GM12872 (cell line): ENCODE measurements around the gene APOC3.

Experiments used
- TF ChIP-seq, protein P1 (sequence below): IDR thresholded peaks from 3 replicates; pipeline ENCODE4 v1.5.1; 2011; ENCODE audit warnings: low read depth, mild to moderate bottlenecking, low read length, moderate library complexity; ENCODE audit not compliant: insufficient read depth

APOC3 gene

GRCh38 chr11:116840224-116840745, 10.6 kb downstream of the APOC3 start:
- TF ChIP-seq, protein P1, sequence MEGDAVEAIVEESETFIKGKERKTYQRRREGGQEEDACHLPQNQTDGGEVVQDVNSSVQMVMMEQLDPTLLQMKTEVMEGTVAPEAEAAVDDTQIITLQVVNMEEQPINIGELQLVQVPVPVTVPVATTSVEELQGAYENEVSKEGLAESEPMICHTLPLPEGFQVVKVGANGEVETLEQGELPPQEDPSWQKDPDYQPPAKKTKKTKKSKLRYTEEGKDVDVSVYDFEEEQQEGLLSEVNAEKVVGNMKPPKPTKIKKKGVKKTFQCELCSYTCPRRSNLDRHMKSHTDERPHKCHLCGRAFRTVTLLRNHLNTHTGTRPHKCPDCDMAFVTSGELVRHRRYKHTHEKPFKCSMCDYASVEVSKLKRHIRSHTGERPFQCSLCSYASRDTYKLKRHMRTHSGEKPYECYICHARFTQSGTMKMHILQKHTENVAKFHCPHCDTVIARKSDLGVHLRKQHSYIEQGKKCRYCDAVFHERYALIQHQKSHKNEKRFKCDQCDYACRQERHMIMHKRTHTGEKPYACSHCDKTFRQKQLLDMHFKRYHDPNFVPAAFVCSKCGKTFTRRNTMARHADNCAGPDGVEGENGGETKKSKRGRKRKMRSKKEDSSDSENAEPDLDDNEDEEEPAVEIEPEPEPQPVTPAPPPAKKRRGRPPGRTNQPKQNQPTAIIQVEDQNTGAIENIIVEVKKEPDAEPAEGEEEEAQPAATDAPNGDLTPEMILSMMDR = 0 out of 3 replicates have a peak, but pooled peaks have one; percentile 9

- TF ChIP-seq, protein P1 = no peak
These were observed 11.1 kb downstream of the APOC3 start for GRCh38 chr11:116840746-116841296.

DNA sequence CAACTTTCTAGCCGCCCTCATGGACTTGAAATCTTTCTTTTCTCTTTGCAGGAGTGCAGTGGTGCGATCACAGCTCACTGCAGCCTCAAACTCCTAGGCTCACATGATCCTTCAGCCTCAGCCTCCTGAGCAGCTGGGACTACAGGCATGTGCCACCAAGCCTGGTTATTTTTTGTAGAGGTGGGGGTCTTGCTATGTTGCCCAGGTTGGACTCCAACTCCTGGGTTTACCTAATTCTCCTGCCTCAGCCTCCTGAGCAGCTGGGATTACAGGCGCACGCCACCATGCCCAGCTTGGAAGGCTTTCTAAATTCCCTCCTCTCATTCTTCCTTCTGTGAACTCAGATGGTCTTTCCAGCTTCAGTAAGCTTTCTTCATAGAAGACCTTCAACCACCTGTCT, 12.4 kb downstream of the APOC3 start:
- TF ChIP-seq, protein P1 = no peak

- TF ChIP-seq, protein P1 = no peak
These were observed 13.2 kb downstream of the APOC3 start for GRCh38 chr11:116842909-116843308.

GRCh38 chr11:116843661-116844060, 14.0 kb downstream of the APOC3 start:
- TF ChIP-seq, protein P1 = no peak

GRCh38 chr11:116844722-116845121, 15.0 kb downstream of the APOC3 start:
- TF ChIP-seq, protein P1 = no peak

DNA sequence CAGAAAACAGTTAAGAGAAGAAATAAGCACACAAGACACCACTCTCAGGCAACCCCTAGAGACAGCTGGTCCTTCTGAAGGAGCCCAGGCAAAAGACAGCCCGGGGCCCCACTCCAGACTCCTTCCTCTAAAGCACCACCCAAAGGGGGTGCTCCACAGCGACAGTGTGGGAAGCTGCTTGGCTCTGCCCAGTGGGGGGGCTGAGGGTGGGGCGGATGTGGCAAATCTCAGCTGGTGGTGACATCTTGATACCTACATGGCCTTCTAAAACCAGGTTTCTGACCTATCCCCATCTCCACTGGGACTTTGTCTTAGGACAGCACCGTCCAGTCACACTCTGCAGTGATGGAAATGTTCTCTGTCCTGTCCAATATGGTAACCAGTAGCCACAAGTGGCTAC, 17.9 kb downstream of the APOC3 start:
- TF ChIP-seq, protein P1 = no peak

DNA sequence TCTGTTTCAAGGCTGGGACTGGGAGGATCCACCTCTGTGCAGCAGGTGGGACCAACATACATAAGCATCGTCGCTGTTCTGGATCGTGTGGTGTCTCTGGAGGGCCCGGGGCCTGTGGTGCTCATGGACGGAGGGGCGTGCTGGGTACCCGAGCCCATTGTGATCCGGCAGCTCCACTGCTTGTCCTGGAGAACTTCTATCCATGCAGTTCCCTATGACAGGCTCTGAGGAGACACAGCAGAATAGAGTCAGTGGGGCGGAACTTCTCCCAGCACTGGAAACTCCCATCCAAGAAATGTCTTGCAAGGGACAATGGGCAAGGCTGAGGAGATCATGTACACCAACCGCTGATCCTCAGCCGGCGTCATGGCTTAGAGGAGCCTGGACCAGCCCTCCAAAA, 19.4 kb downstream of the APOC3 start:
- TF ChIP-seq, protein P1 = no peak
